Duodenal mucosa (tissue), 2 donors: Measurements from ENCODE around the gene DNAH1.

ENCODE experiments used
- H3K27ac ChIP-seq: one replicate; pipeline ENCODE4 v1.7.0; 2013; ENCODE audit warnings: low read depth, low read length
- H3K27me3 ChIP-seq, 2 donors: one replicate each; pipeline ENCODE4 v1.7.0; 2013; ENCODE audit warnings: low read length in 2 of 2, control low read depth in 1 of 2; ENCODE audit not compliant: insufficient read depth in 2 of 2, control insufficient read depth in 1 of 2
- H3K36me3 ChIP-seq, 2 donors: one replicate each; pipeline ENCODE4 v1.7.0; 2013; ENCODE audit warnings: low read length in 2 of 2, control low read depth in 1 of 2; ENCODE audit not compliant: insufficient read depth in 2 of 2, control insufficient read depth in 1 of 2
- H3K4me1 ChIP-seq, 2 donors: one replicate each; pipeline ENCODE4 v1.7.0; 2013; ENCODE audit warnings: low read length in 2 of 2, control low read depth in 1 of 2; ENCODE audit not compliant: insufficient read depth in 2 of 2, control insufficient read depth in 1 of 2
- H3K4me3 ChIP-seq, 2 donors: one replicate each; pipeline ENCODE4 v1.7.0; 2013; ENCODE audit warnings: low read length in 2 of 2, low read depth in 1 of 2
- H3K9ac ChIP-seq, 2 donors: one replicate each; pipeline ENCODE4 v1.7.0; 2013; ENCODE audit warnings: low read length in 2 of 2, low read depth in 1 of 2
- H3K9me3 ChIP-seq, 2 donors: one replicate each; pipeline ENCODE4 v1.7.0; 2013; ENCODE audit warnings: low read length in 2 of 2, control low read depth in 1 of 2; ENCODE audit not compliant: control insufficient read depth in 1 of 2

The DNAH1 gene

DNA sequence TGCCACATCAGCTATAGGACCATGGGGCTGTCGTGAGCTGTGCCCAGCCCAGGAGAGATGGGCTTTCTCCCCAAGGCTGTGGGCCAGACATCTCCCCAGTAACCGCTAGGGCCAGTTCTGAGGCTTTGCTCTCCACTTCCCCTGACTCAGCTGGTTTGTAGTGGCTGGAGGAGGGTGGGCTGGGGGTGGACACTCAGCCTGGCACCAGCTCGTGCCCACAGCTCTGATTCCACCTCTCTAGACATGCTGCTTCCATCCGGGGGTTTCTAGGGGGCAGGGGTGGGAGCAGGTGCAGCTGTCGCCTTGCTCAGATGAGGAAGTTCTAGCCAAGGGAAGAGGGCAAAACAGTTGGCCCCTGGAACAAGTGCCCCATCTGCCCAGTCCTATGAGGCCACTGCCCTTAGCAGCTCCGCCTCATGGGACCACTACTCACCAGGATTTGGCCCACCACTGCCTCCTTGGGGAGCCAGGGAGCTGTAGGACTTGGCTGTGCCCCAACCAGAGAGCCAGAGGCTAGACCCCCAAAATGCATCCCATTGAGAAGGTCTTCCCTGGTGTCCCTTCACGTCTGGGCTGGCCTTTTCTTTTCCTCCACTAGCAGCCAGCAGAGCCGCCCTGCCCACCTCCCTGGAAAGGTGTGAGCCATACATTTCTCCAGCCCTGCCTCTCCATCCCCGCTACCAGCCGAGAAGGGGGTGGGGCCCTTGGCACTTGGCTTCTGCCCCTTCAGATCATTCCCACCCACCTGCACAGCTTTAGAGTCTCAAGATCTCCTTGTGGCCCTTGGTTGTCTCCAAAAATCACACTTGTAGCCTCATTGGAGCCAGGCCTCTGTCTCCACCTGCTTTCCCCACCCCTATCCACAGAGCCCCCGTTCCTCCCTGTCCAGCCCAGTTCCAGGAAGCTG lies 18.6 kb upstream of the DNAH1 start:
- Histone ChIP-seq H3K27me3 (no peaks in the 10 kb centered on the region), H3K36me3 (peaks cover 12 to 34% of the 10 kb centered on the region in 2 donors), H3K9ac (no peak overlapping the region), H3K4me3 (no peak overlapping the region), H3K4me1 (peaks cover 31 to 47% of the 10 kb centered on the region in 2 donors), H3K9me3 (no peaks in the 10 kb centered on the region), H3K27ac (no peak overlapping the region)

DNA sequence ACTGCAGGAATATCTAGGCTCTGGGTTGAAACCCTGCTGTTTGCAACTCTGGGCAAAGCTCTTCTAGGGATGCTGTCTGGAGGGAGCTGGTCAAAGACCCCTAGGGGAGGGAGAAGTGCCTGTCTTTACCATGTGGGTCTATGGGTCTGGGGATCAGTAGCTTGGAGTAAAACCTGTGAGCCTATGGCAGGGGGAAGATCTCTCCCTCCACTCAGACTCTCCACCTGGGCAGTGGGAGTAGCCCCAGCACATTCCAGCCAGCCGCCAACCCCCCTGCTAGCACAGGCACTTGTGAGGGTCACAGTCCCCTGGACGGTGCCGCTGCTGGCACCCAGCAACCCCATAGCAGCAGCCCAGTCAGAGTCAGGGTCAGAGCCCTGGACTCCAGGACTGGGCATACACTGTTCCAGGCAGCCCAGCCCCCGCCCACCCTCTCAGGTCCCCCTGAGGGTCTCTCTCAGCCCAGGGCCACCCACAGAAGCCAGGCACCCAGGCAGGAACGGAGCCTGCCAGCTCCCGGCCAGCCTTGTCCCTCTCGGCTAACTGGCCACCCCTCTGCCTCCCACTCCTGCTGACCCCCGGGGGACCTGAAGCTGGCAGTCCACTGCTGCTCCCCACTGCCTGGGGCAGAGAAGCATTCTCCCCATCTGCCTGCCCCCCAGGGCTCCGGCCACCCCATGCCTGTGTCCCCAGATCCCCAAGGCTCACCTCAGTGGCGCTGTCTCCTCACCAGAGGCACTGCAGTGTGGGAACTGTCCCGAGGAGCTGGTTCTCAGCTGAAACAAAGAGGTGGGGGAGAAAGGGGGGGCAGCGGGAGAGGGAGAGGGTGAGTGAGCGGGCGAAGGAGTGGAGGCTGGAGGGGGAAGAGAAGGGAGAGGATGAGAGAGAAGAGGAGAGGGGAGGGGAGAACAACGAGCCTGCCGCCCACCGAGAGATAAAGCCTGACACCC lies 17.7 kb upstream of the DNAH1 start:
- Histone ChIP-seq H3K27ac (no peak overlapping the region), H3K9ac (no peak overlapping the region), H3K36me3 (peaks cover 3 to 24% of the 10 kb centered on the region in 2 donors), H3K9me3 (no peaks in the 10 kb centered on the region), H3K27me3 (no peaks in the 10 kb centered on the region), H3K4me3 (peak overlapping the region in 1 of 2 donors; percentile 16), H3K4me1 (peaks cover 31 to 38% of the 10 kb centered on the region in 2 donors)

DNA sequence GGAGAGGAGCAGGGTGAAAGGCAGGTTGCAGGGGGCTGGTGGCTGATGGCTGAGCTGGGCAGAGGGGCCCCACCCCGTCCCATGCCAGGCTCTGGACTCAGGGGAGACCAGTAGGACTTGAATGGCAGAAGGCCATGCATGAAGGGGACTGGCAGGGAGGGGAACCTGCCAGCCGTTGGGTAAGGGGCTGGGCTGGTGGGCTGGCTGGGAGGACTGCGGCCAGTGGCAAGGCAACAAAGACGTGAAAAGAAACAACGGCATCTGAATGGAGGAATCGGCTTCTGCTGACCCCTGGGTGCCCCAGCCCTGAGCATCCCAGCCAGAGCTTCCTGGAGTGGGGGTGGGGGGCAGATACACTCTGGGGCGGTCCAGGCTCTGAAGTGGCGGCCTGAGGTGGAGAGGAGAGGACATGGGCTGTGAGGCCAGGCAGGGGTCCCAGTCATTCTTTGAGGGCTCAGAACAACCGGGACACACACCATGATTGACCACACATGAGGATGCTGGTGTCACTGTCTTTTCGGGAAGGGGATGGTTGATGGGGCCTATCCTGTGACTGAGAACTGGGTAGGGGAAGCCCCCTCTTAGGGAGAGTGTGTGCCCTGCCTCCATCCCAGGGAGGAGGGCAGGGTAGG lies 16.8 kb upstream of the DNAH1 start:
- Histone ChIP-seq H3K4me1 (peaks cover 31 to 34% of the 10 kb centered on the region in 2 donors), H3K36me3 (peaks cover 3 to 15% of the 10 kb centered on the region in 2 donors), H3K27me3 (no peaks in the 10 kb centered on the region), H3K4me3 (no peak overlapping the region), H3K9me3 (no peaks in the 10 kb centered on the region), H3K27ac (no peak overlapping the region), H3K9ac (no peak overlapping the region)

DNA sequence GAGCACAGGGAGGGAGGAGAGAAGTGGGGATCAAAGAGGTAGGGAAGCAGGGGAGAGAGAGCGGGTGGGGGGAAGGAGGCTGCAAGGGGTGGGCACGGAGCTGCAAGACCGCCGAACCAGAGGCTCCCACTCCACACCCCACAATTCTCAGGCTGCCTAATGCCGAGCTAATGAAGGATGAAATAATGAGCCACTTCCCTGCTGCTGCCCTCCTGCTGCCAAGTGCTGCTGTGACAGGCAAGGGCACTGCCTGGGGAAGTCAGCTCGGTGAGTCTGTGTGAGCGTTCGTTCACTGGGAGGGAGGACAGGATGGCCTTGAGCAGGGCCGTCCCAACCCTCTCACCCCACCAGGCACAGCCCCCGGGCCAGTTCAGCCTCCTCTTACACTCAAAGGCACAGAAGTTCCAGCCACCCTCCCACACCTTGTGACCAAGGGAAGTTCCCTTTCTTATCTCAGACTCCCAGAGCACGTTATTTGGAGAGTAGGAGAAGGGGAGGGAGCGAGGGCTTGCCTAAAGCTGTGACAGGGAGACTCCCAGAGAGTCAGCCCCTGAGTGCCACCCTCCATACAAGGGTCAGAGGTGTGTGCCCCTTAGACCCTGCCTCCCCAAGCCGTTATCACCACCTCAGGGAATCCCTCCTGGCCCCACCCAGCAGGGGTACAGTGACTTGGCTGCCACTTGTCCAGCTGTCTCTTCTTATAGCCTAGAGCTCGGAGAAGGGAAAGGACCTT lies 16.1 kb upstream of the DNAH1 start:
- Histone ChIP-seq H3K27me3 (no peaks in the 10 kb centered on the region), H3K9ac (peak overlapping the region in 1 of 2 donors; percentile 34), H3K4me3 (no peak overlapping the region), H3K9me3 (no peaks in the 10 kb centered on the region), H3K36me3 (peaks cover 0 to 10% of the 10 kb centered on the region in 2 donors), H3K27ac (no peak overlapping the region), H3K4me1 (peaks cover 36 to 38% of the 10 kb centered on the region in 2 donors)

DNA sequence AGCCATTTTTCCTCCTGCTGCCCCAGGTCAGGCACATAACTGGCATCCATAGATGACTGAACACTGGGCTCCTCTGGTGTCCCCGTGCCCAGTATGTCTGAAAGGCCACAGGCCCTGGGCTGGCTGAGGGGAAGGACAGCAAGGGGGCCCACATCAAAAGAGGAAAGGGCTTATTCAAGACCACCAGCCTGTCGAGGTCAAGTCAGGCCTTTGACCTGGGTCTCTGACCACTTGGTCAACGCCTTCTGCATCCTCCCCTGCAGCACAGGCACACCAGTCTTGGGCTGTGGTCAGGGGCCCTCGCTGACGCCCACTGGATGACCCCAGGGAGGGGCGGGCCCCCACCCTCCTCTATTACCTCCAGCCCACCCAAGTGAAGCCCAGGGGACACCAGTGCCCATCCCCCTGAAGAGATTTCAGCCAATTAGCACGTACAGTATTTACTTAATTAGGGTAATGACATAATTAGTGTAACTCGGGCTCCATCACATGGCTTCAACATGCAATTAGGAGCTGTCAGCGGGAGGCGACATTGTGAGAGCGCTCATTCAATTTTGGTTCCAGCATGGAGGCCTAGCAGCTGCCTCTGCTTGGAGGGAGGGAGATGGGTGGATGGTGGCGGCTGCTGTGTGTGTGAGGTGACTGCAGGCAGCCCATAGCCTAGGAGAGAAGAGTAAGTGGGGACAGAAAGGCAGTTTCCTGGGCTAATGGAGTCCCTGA lies 13.5 kb upstream of the DNAH1 start:
- Histone ChIP-seq H3K9ac (no peak overlapping the region), H3K4me1 (peaks cover 54 to 61% of the 10 kb centered on the region in 2 donors), H3K4me3 (no peak overlapping the region), H3K27me3 (no peaks in the 10 kb centered on the region), H3K9me3 (no peaks in the 10 kb centered on the region), H3K36me3 (no peaks in the 10 kb centered on the region), H3K27ac (no peak overlapping the region)

DNA sequence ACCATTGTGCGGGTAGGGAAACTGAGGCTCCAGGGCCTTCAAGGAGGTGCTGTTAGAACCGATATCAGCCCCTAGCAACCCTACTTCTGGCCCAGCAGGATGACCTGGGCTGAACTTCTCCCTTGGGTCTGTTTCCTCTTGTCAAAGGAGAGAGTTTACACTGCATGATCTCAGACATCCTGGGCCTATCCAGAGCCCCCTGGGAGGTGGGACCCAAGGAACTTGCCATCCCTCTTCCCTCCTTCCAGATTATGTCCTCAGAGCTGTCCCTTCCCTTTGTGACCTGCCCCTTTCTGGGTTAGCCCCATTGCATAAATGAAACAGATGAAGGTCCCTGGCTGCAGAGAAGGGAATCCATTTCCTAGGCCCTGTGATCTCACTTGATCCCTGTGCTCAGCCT lies 12.3 kb upstream of the DNAH1 start:
- Histone ChIP-seq H3K9ac (no peak overlapping the region), H3K4me3 (no peak overlapping the region), H3K27ac (no peak overlapping the region), H3K4me1 (peaks cover 56 to 59% of the 10 kb centered on the region in 2 donors), H3K36me3 (peaks cover 0 to 2% of the 10 kb centered on the region in 2 donors), H3K27me3 (no peaks in the 10 kb centered on the region), H3K9me3 (no peaks in the 10 kb centered on the region)

DNA sequence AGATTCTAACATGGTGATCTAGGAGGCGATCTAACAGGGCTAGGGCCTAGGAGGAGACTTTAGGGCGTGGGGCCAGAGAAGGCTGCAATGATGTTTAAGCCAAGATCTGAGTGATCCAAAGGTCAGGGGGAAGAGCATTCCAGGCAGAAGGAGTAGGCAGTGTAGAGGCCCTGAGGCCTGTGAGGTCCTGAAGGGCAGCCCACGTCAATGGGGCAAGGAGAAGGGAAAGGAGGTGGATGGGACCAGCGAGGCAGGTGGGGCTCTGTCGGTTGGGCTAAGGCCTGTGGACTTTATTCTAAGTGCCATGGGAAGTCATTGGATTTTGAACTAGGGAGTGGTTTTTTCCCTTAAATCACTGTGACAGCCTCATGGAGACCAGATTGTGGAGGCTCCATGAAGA lies 10.2 kb upstream of the DNAH1 start:
- Histone ChIP-seq H3K4me3 (no peak overlapping the region), H3K9ac (no peak overlapping the region), H3K27me3 (no peaks in the 10 kb centered on the region), H3K27ac (no peak overlapping the region), H3K4me1 (peaks cover 44 to 45% of the 10 kb centered on the region in 2 donors), H3K9me3 (no peaks in the 10 kb centered on the region), H3K36me3 (peaks cover 0 to 6% of the 10 kb centered on the region in 2 donors)

DNA sequence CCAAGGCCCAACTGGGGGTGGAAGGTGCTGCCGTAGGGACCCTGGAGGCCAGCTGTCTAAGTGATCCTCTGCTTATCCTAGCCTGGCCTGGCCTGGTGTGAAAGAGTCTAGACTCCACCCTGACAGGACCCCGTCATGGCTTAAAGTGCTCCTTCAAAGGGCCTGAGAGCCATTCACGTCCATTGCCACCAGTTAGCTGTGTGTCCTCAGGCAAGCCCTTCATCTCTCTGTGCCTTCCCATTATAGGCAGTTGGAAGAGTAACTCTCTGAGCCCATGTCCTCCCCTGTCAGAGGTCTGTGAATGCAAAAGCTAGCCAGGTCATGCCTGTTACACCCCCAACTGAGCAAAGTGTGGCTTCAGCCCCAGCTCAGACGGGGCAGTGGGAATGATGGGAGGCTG lies 9.1 kb upstream of the DNAH1 start:
- H3K36me3 ChIP-seq, result peaks cover 0 to 6% of the 10 kb centered on the region in 2 donors
- H3K9me3 ChIP-seq, result no peaks in the 10 kb centered on the region
- no peaks in the 10 kb centered on the region for H3K27me3 ChIP-seq
- peaks cover 43 to 45% of the 10 kb centered on the region in 2 donors for H3K4me1 ChIP-seq
- no peak overlapping the region for H3K27ac ChIP-seq
- no peak overlapping the region for H3K9ac ChIP-seq
- H3K4me3 ChIP-seq, result no peak overlapping the region

DNA sequence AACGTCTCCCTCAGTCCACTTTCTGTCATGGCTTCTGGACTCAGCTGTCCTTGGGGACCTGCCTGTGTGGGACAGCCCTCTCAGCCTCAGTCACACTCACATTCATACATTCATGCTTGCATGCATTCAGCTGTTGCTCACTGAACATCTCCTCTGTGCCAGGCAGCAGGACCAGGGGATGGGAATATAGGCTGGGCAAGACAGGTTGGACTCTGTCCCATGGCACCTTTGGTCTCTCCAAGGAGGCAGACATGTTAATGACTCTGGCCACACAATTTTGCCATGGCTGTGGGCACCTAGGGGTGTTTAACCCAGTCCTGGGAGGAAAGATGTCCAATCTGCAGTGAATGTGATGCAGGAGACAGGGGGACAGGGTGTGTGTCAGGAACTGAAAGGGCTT lies 7.8 kb upstream of the DNAH1 start:
- no peaks in the 10 kb centered on the region for H3K9me3 ChIP-seq
- peak overlapping the region in 1 of 2 donors; percentile 21 for H3K4me3 ChIP-seq
- peaks cover 0 to 6% of the 10 kb centered on the region in 2 donors for H3K36me3 ChIP-seq
- peaks cover 46 to 49% of the 10 kb centered on the region in 2 donors for H3K4me1 ChIP-seq
- no peak overlapping the region for H3K27ac ChIP-seq
- H3K9ac ChIP-seq, result peak overlapping the region; percentile 33 to 38
- no peaks in the 10 kb centered on the region for H3K27me3 ChIP-seq
